Activated naive CD4-positive, alpha-beta T cell treated with anti-CD3 and anti-CD28 coated beads, Interleukin-2, amount 10 ng/mL, durations not matched to agents 5 hours and 36 hours (primary cell): ENCODE data around the gene DPPA5. TPM values are rescaled to one million over a fixed set of nuclear protein-coding genes. Genes with fewer than 3 reads are reported as not detected.

Source experiments
- total RNA-seq, 2 experiments: library from RNA; stranded (reverse); gene quantifications; one replicate each; pipeline ENCODE4 v1.2.3, GENCODE V29; 2021

DPPA5 gene
- total RNA-seq, result not detected

GRCh38 chr6:73353636-73354593, at the start of gene DPPA5:
Gene DPPA5 (minus strand): TSS chr6:73354276. CDS start chr6:73354225, 51 bp downstream.

GRCh38 chr6:73394577-73395354, 40.7 kb upstream of the DPPA5 start, which contains the start of gene DDX43:
Gene DDX43 (plus strand): TSS chr6:73394828. CDS start chr6:73394906, 78 bp downstream.

GRCh38 chr6:73369563-73369962, 15.5 kb upstream of the DPPA5 start, which contains the start of gene OOEP:
Gene OOEP (minus strand): TSS chr6:73369897. CDS start chr6:73369792, 105 bp downstream.

GRCh38 chr6:73362358-73362757, 8.3 kb upstream of the DPPA5 start, which contains the start of gene KHDC3L:
Gene KHDC3L (plus strand): TSS chr6:73362658. CDS start chr6:73362730, 72 bp downstream.

Other genes starting within 250 kb of the DPPA5 start
- not detected for gene KHDC1L, start 128.8 kb downstream of the DPPA5 start, total RNA-seq
- gene KHDC1, start 91.1 kb downstream of the DPPA5 start, total RNA-seq, result 1 to 10 TPM; 2.1 to 2.8 TPM
- gene KHDC3L, start 8.4 kb upstream of the DPPA5 start, total RNA-seq, result not detected
- gene OOEP, start 15.6 kb upstream of the DPPA5 start, total RNA-seq, result under 1 TPM in 1 of 2 experiments, not detected in 1; 0.24 TPM
- under 1 TPM; 0.20 to 0.46 TPM for gene DDX43, start 40.6 kb upstream of the DPPA5 start, total RNA-seq
- gene CGAS, start 98.0 kb upstream of the DPPA5 start, total RNA-seq, result 10 to 100 TPM; 23.8 to 24.6 TPM
- 10 to 100 TPM; 43.8 to 48.2 TPM for gene MTO1, start 107.5 kb upstream of the DPPA5 start, total RNA-seq
- gene EEF1A1, start 166.8 kb upstream of the DPPA5 start, total RNA-seq, result over 10,000 TPM; 13,659 to 14,617 TPM